ENCODE measurements around the gene ARMH4. TPM values are rescaled to one million over a fixed set of nuclear protein-coding genes. Genes with fewer than 3 reads are reported as not detected.
A peak's percentile ranks its signal among the peaks of the same experiment; 100 is the strongest.

Gene ARMH4
- polyA plus RNA-seq, 3 donors: 0.07 TPM; not detected in 2

GRCh38 chr14:58166005-58166983, 14.3 kb upstream of the ARMH4 start:
- Histone ChIP-seq H3K9me3 (replicated peaks in 1 of 2; ENCODE audit: control insufficient read depth in 1 of 2, insufficient read depth in 1 of 2, low read length in 2 of 2) (no peaks in the 10 kb centered on the region), H3K79me2 (ENCODE audit: insufficient read depth, low read length) (no peaks in the 10 kb centered on the region), H2AFZ (ENCODE audit: insufficient read depth, low read depth, low read length, poor library complexity, severe bottlenecking) (no peak overlapping the region), H3K4me1 (ENCODE audit: control insufficient read depth in 1 of 2, insufficient read depth in 2 of 2, low read length in 2 of 2) (no peaks in the 10 kb centered on the region), H3K4me3 (replicated peaks in 1 of 3; ENCODE audit: low read depth in 2 of 3, low read length in 3 of 3) (no peak overlapping the region), H4K20me1 (ENCODE audit: insufficient read depth, low read length) (no peaks in the 10 kb centered on the region), H3K9ac (ENCODE audit: insufficient read depth, low read length, poor library complexity, severe bottlenecking) (no peak overlapping the region), H3K4me2 (replicated peaks; ENCODE audit: extremely low read depth, low read length, poor library complexity, severe bottlenecking) (no peak overlapping the region), H3K27me3 (ENCODE audit: control insufficient read depth in 2 of 2, insufficient read depth in 2 of 2, low read length in 2 of 2) (no peaks in the 10 kb centered on the region), H3K27ac (ENCODE audit: low read depth in 1 of 2, low read length in 2 of 2) (no peak overlapping the region), H3K36me3 (replicated peaks in 1 of 2; ENCODE audit: control insufficient read depth in 1 of 2, insufficient read depth in 2 of 2, low read length in 2 of 2) (no peaks in the 10 kb centered on the region)
- WGBS (ENCODE audit: insufficient coverage): 73% methylated on average over 4 of the region's 10 CpGs
- H3K9me3 Mint-ChIP-seq: peaks cover 0 to 3% (median 1%) of the 10 kb centered on the region in 7 donors
- TF ChIP-seq, protein P1, sequence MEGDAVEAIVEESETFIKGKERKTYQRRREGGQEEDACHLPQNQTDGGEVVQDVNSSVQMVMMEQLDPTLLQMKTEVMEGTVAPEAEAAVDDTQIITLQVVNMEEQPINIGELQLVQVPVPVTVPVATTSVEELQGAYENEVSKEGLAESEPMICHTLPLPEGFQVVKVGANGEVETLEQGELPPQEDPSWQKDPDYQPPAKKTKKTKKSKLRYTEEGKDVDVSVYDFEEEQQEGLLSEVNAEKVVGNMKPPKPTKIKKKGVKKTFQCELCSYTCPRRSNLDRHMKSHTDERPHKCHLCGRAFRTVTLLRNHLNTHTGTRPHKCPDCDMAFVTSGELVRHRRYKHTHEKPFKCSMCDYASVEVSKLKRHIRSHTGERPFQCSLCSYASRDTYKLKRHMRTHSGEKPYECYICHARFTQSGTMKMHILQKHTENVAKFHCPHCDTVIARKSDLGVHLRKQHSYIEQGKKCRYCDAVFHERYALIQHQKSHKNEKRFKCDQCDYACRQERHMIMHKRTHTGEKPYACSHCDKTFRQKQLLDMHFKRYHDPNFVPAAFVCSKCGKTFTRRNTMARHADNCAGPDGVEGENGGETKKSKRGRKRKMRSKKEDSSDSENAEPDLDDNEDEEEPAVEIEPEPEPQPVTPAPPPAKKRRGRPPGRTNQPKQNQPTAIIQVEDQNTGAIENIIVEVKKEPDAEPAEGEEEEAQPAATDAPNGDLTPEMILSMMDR (IDR thresholded peaks at IDR 0.05): peak; percentile 93
- H3K27me3 Mint-ChIP-seq (ENCODE audit: low read depth in 3 of 3): peaks cover 3 to 7% (median 4%) of the 10 kb centered on the region in 3 donors
- H3K4me1 Mint-ChIP-seq: peaks cover 4% of the 10 kb centered on the region
- intact Hi-C loops (cut with micrococcal nuclease): no loop called here
- no peaks in the 10 kb centered on the region for H3K36me3 Mint-ChIP-seq
- H3K27ac Mint-ChIP-seq: no peak overlapping the region
- DNase-seq: peak; percentile 36 to 60 (median 60)
- H3K4me3 Mint-ChIP-seq: no peak overlapping the region

DNA sequence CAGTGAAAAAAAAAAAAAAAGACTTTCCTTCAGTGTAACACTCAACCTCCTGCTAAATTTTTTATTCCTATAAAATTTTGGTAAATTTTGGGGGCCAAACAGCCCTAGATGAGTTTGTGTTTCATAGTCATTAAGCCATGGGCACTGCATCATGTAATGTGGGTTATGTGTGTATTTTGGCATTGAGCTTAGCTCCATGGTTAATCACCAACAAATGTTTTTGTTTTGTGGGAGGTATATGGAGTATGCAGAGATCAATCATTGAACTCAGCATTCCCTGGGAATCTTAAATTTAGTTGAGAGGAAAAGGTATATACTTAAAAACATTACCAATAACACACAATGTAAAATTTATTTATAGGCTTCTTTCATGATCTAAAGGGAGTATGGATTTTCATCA, 8.5 kb upstream of the ARMH4 start:
- H3K27ac ChIP-seq (ENCODE audit: low read depth in 1 of 2, low read length in 2 of 2): no peak overlapping the region
- no peaks in the 10 kb centered on the region for H4K20me1 ChIP-seq (ENCODE audit: insufficient read depth, low read length)
- no peaks in the 10 kb centered on the region for H3K9me3 ChIP-seq (replicated peaks in 1 of 2; ENCODE audit: control insufficient read depth in 1 of 2, insufficient read depth in 1 of 2, low read length in 2 of 2)
- H3K4me2 ChIP-seq (replicated peaks; ENCODE audit: extremely low read depth, low read length, poor library complexity, severe bottlenecking): no peak overlapping the region
- Mint-ChIP-seq H3K4me1 (no peaks in the 10 kb centered on the region), H3K4me3 (no peak overlapping the region), H3K9me3 (peaks cover 0 to 6% (median 0%) of the 10 kb centered on the region in 7 donors), H3K36me3 (no peaks in the 10 kb centered on the region), H3K27me3 (ENCODE audit: low read depth in 3 of 3) (peaks cover 4 to 7% (median 6%) of the 10 kb centered on the region in 3 donors), H3K27ac (no peak overlapping the region)
- DNase-seq: no peak
- H3K4me1 ChIP-seq (ENCODE audit: control insufficient read depth in 1 of 2, insufficient read depth in 2 of 2, low read length in 2 of 2): no peaks in the 10 kb centered on the region
- intact Hi-C loops (cut with micrococcal nuclease): no loop called here
- H3K4me3 ChIP-seq (replicated peaks in 1 of 3; ENCODE audit: low read depth in 2 of 3, low read length in 3 of 3): no peak overlapping the region
- no peak overlapping the region for H3K9ac ChIP-seq (ENCODE audit: insufficient read depth, low read length, poor library complexity, severe bottlenecking)
- H3K79me2 ChIP-seq (ENCODE audit: insufficient read depth, low read length): no peaks in the 10 kb centered on the region
- no peak overlapping the region for H2AFZ ChIP-seq (ENCODE audit: insufficient read depth, low read depth, low read length, poor library complexity, severe bottlenecking)
- no peaks in the 10 kb centered on the region for H3K36me3 ChIP-seq (replicated peaks in 1 of 2; ENCODE audit: control insufficient read depth in 1 of 2, insufficient read depth in 2 of 2, low read length in 2 of 2)
- no peaks in the 10 kb centered on the region for H3K27me3 ChIP-seq (ENCODE audit: control insufficient read depth in 2 of 2, insufficient read depth in 2 of 2, low read length in 2 of 2)
- TF ChIP-seq, protein P1 (IDR thresholded peaks at IDR 0.05): no peak

Data from CD14-positive monocyte (primary cell).